Activated T-cell treated with anti-CD3 and anti-CD28 coated beads for 4 hours (primary cell): Measurements from ENCODE around the gene ADGRG2.

ENCODE experiments used
- DNase-seq: peaks from one replicate; pipeline ENCODE4 v3.0.0-alpha.2; 2020

The ADGRG2 gene

GRCh38 chrX:18949291-18949943, 172.9 kb downstream of the ADGRG2 start:
- no peak for DNase-seq

DNA sequence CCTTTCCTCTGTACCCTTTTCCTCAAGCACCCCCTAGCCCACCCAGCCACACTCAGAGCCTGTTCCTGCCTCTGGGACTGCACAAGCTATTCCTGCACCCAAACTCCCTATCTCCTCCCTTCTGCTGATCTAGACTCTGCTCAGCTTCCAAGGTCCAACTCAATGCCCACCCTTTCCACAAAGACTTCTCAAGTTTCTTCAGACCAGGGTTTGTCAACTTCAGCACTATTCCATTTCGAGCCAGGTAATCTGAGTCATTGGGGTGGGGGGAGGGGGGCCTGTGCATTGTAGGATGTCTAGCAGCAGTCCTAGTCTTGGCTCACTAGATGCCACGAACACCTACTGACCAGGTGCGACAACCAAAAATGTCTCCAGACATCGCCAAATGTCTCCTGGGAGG, 175.7 kb downstream of the ADGRG2 start:
- DNase-seq: no peak

GRCh38 chrX:18946157-18946556, 176.1 kb downstream of the ADGRG2 start:
- DNase-seq: no peak

DNA sequence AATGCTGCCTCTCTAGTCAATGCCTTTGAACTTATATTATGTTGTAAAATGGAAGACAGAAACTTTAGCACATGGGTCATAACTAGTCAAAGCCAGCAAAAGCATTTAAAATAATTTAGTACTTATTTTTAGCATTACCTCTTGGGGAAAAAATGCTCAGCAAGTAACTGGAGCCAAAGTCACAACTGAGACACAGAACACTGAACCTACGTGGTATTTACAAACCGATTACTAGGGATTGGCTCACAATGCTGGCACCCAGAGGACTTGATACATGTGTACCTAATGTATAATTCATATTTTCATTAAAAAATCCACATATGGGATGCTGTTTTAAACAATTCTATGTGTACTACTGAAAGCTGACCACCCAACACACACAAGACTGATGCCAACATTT, 176.8 kb downstream of the ADGRG2 start:
- no peak for DNase-seq

DNA sequence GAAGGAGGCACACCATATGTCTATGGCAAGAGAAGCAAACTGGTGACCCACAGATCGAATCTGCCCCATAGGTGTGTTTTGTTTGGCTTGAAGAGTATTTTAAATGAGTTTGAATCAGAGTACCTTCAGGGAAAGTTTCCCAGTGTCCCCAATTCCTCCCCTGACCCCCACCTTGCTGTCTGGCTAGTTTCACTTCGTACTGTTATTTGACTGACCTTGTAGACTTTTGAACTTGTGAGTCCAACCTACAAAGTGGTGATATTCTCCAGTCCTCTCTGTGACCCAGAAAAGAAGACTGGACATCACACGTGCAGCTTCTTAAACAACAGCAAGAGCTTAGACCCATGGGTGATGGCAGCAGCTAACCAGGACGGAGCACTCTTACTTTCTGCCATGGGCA, 177.8 kb downstream of the ADGRG2 start:
- no peak for DNase-seq

DNA sequence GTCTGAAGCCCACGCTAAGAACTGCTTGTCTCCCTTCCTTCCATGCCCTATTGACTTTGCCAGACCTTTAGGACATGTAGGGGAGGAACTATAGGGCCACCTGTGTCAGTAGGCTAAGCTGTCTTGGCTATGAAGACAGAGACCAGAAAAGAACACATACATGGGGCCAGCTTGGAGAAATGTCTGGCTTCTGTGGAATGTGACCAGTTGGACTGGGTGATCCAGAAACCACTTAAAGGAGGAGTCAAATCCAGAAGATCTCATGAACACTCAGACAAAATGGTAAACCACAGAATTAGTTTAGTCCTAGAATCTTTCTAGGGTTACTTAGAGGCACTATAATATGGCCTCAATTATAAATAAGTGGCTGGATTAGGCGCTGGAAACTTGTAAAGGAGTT, 180.4 kb downstream of the ADGRG2 start:
- no peak for DNase-seq
